K562 (cell line): Measurements from ENCODE around the gene RNASEH2A. TPM values are rescaled to one million over a fixed set of nuclear protein-coding genes. Genes with fewer than 3 reads are reported as not detected.

Experiments used
- BACH1 ChIP-seq: fragments of 200-800 bp; sonication (Bioruptor generic); IDR thresholded peaks from 2 replicates; pipeline ENCODE4 v1.6.1; 2016; ENCODE audit warnings: missing genetic modification characterization, missing compliant biosample characterization
- BDP1 ChIP-seq: IDR thresholded peaks from 3 replicates; pipeline ENCODE4 v1.6.1; 2011; ENCODE audit not compliant: insufficient read length, insufficient read depth
- BRF1 ChIP-seq: IDR thresholded peaks from 3 replicates; pipeline ENCODE4 v1.6.1; 2011; ENCODE audit warnings: borderline replicate concordance, mild to moderate bottlenecking; ENCODE audit not compliant: insufficient read length; ENCODE audit errors: extremely low read depth
- CHD4 ChIP-seq: fragments of 200-600 bp; sonication (generic); IDR thresholded peaks from 3 replicates; pipeline ENCODE4 v1.6.1; 2012; ENCODE audit warnings: low read depth, mild to moderate bottlenecking, mixed read lengths, low read length, inconsistent platforms; ENCODE audit not compliant: insufficient read depth, insufficient replicate concordance, poor library complexity, severe bottlenecking
- E2F4 ChIP-seq: sonication (generic); formaldehyde crosslinking; IDR thresholded peaks from 2 replicates; pipeline ENCODE4 v1.8.0; 2022; ENCODE audit warnings: mild to moderate bottlenecking, low read depth, missing genetic modification reagents
- E4F1 ChIP-seq: fragments of 250-450 bp; sonication (Bioruptor Pico); IDR thresholded peaks from 2 replicates; pipeline ENCODE4 v1.5.0; 2021; ENCODE audit warnings: mild to moderate bottlenecking, borderline replicate concordance
- MEIS2 ChIP-seq: fragments of 450-650 bp; IDR thresholded peaks from 2 replicates; pipeline ENCODE4 v1.6.1; 2014; ENCODE audit warnings: mild to moderate bottlenecking; ENCODE audit not compliant: partially characterized antibody
- MTA1 ChIP-seq: fragments of 450-650 bp; IDR thresholded peaks from 2 replicates; pipeline ENCODE4 v1.6.1; 2017; ENCODE audit warnings: borderline replicate concordance
- RBM39 ChIP-seq: fragments of 200-400 bp; formaldehyde crosslinking; optimal IDR thresholded peaks from 2 replicates; pipeline ENCODE3; 2018; ENCODE audit warnings: low read depth, low read length
- SETDB1 ChIP-seq: IDR thresholded peaks from one replicate; pipeline ENCODE4 v1.6.1; 2012; ENCODE audit warnings: low read length, control low read depth, inconsistent platforms
- WHSC1 ChIP-seq: IDR thresholded peaks from one replicate; pipeline ENCODE4 v1.6.1; 2012; ENCODE audit warnings: low read length, control low read depth, inconsistent platforms
- ZBED1 ChIP-seq: IDR thresholded peaks from 2 replicates; pipeline ENCODE4 v1.6.1; 2014
- ZBTB8A ChIP-seq: fragments of 450-650 bp; IDR thresholded peaks from 2 replicates; pipeline ENCODE4 v1.6.1; 2018; ENCODE audit warnings: mild to moderate bottlenecking, moderate library complexity; ENCODE audit not compliant: partially characterized antibody
- ZNF212 ChIP-seq: fragments of 450-650 bp; formaldehyde crosslinking; IDR thresholded peaks from 2 replicates; pipeline ENCODE4 v1.4.0; 2020; ENCODE audit warnings: mild to moderate bottlenecking
- ZNF280B ChIP-seq: fragments of 250-450 bp; sonication (Bioruptor Pico); IDR thresholded peaks from 2 replicates; pipeline ENCODE4 v1.5.1; 2021; ENCODE audit warnings: mild to moderate bottlenecking
- ZNF282 ChIP-seq: sonication (generic); formaldehyde crosslinking; IDR thresholded peaks from 2 replicates; pipeline ENCODE4 v1.8.1; 2023; ENCODE audit warnings: missing genetic modification reagents
- ZNF551 ChIP-seq: fragments of 250-450 bp; sonication (Bioruptor Pico); IDR thresholded peaks from 2 replicates; pipeline ENCODE4 v1.5.0; 2021; ENCODE audit warnings: mild to moderate bottlenecking, moderate library complexity
- ZNF592 ChIP-seq: fragments of 450-650 bp; IDR thresholded peaks from 2 replicates; pipeline ENCODE4 v1.6.1; 2017; ENCODE audit warnings: antibody characterized with exemption, mild to moderate bottlenecking
- ZNF76 ChIP-seq: fragments of 250-450 bp; sonication (Bioruptor Pico); IDR thresholded peaks from 2 replicates; pipeline ENCODE4 v1.4.0; 2020; ENCODE audit warnings: mild to moderate bottlenecking, moderate library complexity, borderline replicate concordance
- polyA plus RNA-seq, 8 experiments: library from polyadenylated mRNA; depleted of rRNA in 4 of 8; stranded (reverse) in 5 of 8; unstranded in 3 of 8; fragments of >200 nt; fragmentation: Nextera tagmentation in 2 of 8; fragmentation: Illumina TruSeq in 1 of 8; extraction: Ambion mirVana in 2 of 8; extraction: Trizol in 1 of 8; gene quantifications; 2 replicates each; pipeline versions ENCODE4 v1.2.1 to v1.2.3, GENCODE V29; 2011 to 2014; ENCODE audit warnings: inconsistent platforms in 1 of 8, missing spikeins in 1 of 8
- total RNA-seq, 7 experiments: library from RNA; depleted of rRNA in 6 of 7; stranded (reverse); fragments of >200 nt in 6 of 7; fragmentation: Illumina TruSeq in 2 of 7; extraction: Trizol in 2 of 7; gene quantifications; 2 replicates each; pipeline versions ENCODE4 v1.2.1 to v1.2.3, GENCODE V29; 2011 to 2021; ENCODE audit warnings: low replicate concordance in 1 of 7

Gene RNASEH2A
- total and polyA plus RNA-seq, 9 of the 15 experiments (the other 6 are each of a cell fraction or from before 2014, with no cell fraction given): 22.3 to 78.0 (median 61.7) TPM

GRCh38 chr19:12801466-12802266 is 4.7 kb upstream of the RNASEH2A start, which contains the start of the genes PRDX2 and THSD8 (continued):
- TF ChIP-seq ZNF76 (CRISPR knock-in tag): no peak
- no peak for TF ChIP-seq SETDB1
- TF ChIP-seq BDP1: no peak
- no peak for TF ChIP-seq RBM39
- 0 out of 2 replicates have a peak, but pooled peaks have one; percentile 14 for TF ChIP-seq MTA1
- no peak for TF ChIP-seq ZNF551 (CRISPR knock-in tag)
- TF ChIP-seq BACH1: no peak
- no peak for TF ChIP-seq CHD4
- peak; percentile 45; the same call in 1 of the 2 replicates for TF ChIP-seq E2F4 (CRISPR knock-in tag)
- TF ChIP-seq ZNF282 (CRISPR knock-in tag): peak; percentile 92; the same call in 1 of the 2 replicates
- TF ChIP-seq ZBTB8A: no peak
- no peak for TF ChIP-seq E4F1 (CRISPR knock-in tag)
- peak; percentile 45 for TF ChIP-seq ZBED1
- no peak for TF ChIP-seq ZNF212 (CRISPR knock-in tag)
- no peak for TF ChIP-seq ZNF280B
- TF ChIP-seq WHSC1: no peak
- no peak for TF ChIP-seq MEIS2
- TF ChIP-seq BRF1: no peak
- no peak; the same call in 1 of the 2 replicates for TF ChIP-seq ZNF592
